ENCODE results near the gene SCYGR4. TPM values are rescaled to one million over a fixed set of nuclear protein-coding genes. Genes with fewer than 3 reads are reported as not detected.

SCYGR4 gene
- total and polyA plus RNA-seq, 9 of the 15 experiments (the other 6 are each of a cell fraction or from before 2014, with no cell fraction given): 0.09 TPM; not detected in 8

GRCh38 chr2:227577555-227577954 lies 39.7 kb upstream of the SCYGR4 start:
- 7% methylated on average over 2 of the region's 2 CpGs for WGBS (ENCODE audit: insufficient coverage, low coverage, missing lambda C conversion rate)
- no peaks in the 10 kb centered on the region for H3K9me1 ChIP-seq (ENCODE audit: control insufficient read depth, insufficient read depth, low read length)
- no peak overlapping the region for H3K27ac ChIP-seq (ENCODE audit: extremely low read depth, low read depth, low read length)
- H3K4me2 ChIP-seq (ENCODE audit: insufficient read depth, low read length): no peak overlapping the region
- H3K79me2 ChIP-seq (ENCODE audit: control insufficient read depth, insufficient read depth, low read length): no peaks in the 10 kb centered on the region
- intact Hi-C loops (cut with micrococcal nuclease) (no loop called here), in situ Hi-C loops (cut with MboI) (no loop called here)
- H2AFZ ChIP-seq (ENCODE audit: low read depth, low read length): no peak overlapping the region
- no peaks in the 10 kb centered on the region for H3K4me1 ChIP-seq (replicated peaks in 1 of 2; ENCODE audit: control insufficient read depth in 2 of 2, insufficient read depth in 2 of 2, low read length in 2 of 2)
- H3K9me3 ChIP-seq (replicated peaks; ENCODE audit: control insufficient read depth, insufficient read depth, low read depth, low read length): no peaks in the 10 kb centered on the region
- H3K36me3 ChIP-seq (ENCODE audit: control insufficient read depth, insufficient read depth, low read length): no peaks in the 10 kb centered on the region
- ATAC-seq: no peak
- ChIA-PET CTCF (ENCODE audit: low intra/inter-chr PET ratio) (no interaction called here), POLR2A (no interaction called here)
- no TSS peak for BruUV-seq (replicated peaks)
- no peak for DNase-seq (ENCODE audit: extremely low read depth in 1 of 4, low spot score in 3 of 4)
- no peaks in the 10 kb centered on the region for H3K27me3 ChIP-seq (ENCODE audit: control insufficient read depth in 2 of 2, insufficient read depth in 2 of 2, low read length in 2 of 2)
- H3K4me3 ChIP-seq: no peak overlapping the region
- no peak overlapping the region for H3K9ac ChIP-seq (ENCODE audit: insufficient read depth in 1 of 2, low read depth in 2 of 2, low read length in 2 of 2)
- no peaks in the 10 kb centered on the region for H4K20me1 ChIP-seq (replicated peaks; ENCODE audit: control insufficient read depth, insufficient read depth, low read length)
- FAIRE-seq: no peak
- TF ChIP-seq XRCC5 (IDR thresholded peaks at IDR 0.05; ENCODE audit: low read depth, low read length) (no peak), SP1 (CRISPR knock-in tag; IDR thresholded peaks at IDR 0.05) (no peak), ZNF316 (IDR thresholded peaks at IDR 0.05) (no peak), NCOA6 (IDR thresholded peaks at IDR 0.05) (no peak), IFI16 (CRISPR knock-in tag; IDR thresholded peaks at IDR 0.05) (no peak), TRIM24 (IDR thresholded peaks at IDR 0.05) (no peak), ELF1 (tag; IDR thresholded peaks at IDR 0.05) (no peak), DEAF1 (CRISPR knock-in tag; IDR thresholded peaks at IDR 0.05) (no peak)
- TF ChIP-seq, protein P1, sequence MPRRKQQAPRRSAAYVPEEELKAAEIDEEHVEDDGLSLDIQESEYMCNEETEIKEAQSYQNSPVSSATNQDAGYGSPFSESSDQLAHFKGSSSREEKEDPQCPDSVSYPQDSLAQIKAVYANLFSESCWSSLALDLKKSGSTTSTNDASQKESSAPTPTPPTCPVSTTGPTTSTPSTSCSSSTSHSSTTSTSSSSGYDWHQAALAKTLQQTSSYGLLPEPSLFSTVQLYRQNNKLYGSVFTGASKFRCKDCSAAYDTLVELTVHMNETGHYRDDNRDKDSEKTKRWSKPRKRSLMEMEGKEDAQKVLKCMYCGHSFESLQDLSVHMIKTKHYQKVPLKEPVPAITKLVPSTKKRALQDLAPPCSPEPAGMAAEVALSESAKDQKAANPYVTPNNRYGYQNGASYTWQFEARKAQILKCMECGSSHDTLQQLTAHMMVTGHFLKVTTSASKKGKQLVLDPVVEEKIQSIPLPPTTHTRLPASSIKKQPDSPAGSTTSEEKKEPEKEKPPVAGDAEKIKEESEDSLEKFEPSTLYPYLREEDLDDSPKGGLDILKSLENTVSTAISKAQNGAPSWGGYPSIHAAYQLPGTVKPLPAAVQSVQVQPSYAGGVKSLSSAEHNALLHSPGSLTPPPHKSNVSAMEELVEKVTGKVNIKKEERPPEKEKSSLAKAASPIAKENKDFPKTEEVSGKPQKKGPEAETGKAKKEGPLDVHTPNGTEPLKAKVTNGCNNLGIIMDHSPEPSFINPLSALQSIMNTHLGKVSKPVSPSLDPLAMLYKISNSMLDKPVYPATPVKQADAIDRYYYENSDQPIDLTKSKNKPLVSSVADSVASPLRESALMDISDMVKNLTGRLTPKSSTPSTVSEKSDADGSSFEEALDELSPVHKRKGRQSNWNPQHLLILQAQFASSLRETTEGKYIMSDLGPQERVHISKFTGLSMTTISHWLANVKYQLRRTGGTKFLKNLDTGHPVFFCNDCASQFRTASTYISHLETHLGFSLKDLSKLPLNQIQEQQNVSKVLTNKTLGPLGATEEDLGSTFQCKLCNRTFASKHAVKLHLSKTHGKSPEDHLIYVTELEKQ (CRISPR knock-in tag; IDR thresholded peaks at IDR 0.05): no peak
- TF ChIP-seq, protein P2, sequence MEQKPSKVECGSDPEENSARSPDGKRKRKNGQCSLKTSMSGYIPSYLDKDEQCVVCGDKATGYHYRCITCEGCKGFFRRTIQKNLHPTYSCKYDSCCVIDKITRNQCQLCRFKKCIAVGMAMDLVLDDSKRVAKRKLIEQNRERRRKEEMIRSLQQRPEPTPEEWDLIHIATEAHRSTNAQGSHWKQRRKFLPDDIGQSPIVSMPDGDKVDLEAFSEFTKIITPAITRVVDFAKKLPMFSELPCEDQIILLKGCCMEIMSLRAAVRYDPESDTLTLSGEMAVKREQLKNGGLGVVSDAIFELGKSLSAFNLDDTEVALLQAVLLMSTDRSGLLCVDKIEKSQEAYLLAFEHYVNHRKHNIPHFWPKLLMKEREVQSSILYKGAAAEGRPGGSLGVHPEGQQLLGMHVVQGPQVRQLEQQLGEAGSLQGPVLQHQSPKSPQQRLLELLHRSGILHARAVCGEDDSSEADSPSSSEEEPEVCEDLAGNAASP (IDR thresholded peaks at IDR 0.05): no peak
- TF ChIP-seq, protein P3, sequence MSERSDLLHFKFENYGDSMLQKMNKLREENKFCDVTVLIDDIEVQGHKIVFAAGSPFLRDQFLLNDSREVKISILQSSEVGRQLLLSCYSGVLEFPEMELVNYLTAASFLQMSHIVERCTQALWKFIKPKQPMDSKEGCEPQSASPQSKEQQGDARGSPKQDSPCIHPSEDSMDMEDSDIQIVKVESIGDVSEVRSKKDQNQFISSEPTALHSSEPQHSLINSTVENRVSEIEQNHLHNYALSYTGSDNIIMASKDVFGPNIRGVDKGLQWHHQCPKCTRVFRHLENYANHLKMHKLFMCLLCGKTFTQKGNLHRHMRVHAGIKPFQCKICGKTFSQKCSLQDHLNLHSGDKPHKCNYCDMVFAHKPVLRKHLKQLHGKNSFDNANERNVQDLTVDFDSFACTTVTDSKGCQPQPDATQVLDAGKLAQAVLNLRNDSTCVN (CRISPR knock-in tag; IDR thresholded peaks at IDR 0.05): no peak
- TF ChIP-seq, protein P4, sequence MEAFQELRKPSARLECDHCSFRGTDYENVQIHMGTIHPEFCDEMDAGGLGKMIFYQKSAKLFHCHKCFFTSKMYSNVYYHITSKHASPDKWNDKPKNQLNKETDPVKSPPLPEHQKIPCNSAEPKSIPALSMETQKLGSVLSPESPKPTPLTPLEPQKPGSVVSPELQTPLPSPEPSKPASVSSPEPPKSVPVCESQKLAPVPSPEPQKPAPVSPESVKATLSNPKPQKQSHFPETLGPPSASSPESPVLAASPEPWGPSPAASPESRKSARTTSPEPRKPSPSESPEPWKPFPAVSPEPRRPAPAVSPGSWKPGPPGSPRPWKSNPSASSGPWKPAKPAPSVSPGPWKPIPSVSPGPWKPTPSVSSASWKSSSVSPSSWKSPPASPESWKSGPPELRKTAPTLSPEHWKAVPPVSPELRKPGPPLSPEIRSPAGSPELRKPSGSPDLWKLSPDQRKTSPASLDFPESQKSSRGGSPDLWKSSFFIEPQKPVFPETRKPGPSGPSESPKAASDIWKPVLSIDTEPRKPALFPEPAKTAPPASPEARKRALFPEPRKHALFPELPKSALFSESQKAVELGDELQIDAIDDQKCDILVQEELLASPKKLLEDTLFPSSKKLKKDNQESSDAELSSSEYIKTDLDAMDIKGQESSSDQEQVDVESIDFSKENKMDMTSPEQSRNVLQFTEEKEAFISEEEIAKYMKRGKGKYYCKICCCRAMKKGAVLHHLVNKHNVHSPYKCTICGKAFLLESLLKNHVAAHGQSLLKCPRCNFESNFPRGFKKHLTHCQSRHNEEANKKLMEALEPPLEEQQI (IDR thresholded peaks at IDR 0.05): no peak

Data from K562 (cell line).